ENCODE data around the gene PLD4.

The PLD4 gene

GRCh38 chr14:104969741-104970230 lies 45.1 kb downstream of the PLD4 start:
- H2BK5ac ChIP-seq (ENCODE audit: low read depth, low read length, poor library complexity): no peak overlapping the region
- H3K27ac ChIP-seq (ENCODE audit: low read depth, low read length): no peak overlapping the region
- no peaks in the 10 kb centered on the region for H3K36me3 ChIP-seq (ENCODE audit: control insufficient read depth in 1 of 2, insufficient read depth in 2 of 2, low read length in 2 of 2)
- H3K9me3 ChIP-seq (ENCODE audit: insufficient read depth, low read depth, low read length): peaks cover 2% of the 10 kb centered on the region
- no peak overlapping the region for H4K12ac ChIP-seq (ENCODE audit: low read depth, low read length)
- no peak overlapping the region for H2BK12ac ChIP-seq (ENCODE audit: low read length)
- H3K4me3 ChIP-seq (ENCODE audit: low read depth, low read length): no peak overlapping the region
- H3K4me2 ChIP-seq (ENCODE audit: low read length): no peak overlapping the region
- no peaks in the 10 kb centered on the region for H3K79me1 ChIP-seq (ENCODE audit: low read length)
- no peak overlapping the region for H3K4ac ChIP-seq (ENCODE audit: low read depth, low read length)
- H3K23ac ChIP-seq (ENCODE audit: low read length): no peak overlapping the region
- H4K8ac ChIP-seq (ENCODE audit: low read depth, low read length): no peak overlapping the region
- H3K79me2 ChIP-seq (ENCODE audit: control insufficient read depth, insufficient read depth, low read length, poor library complexity): no peaks in the 10 kb centered on the region
- no peak overlapping the region for H3K9ac ChIP-seq (ENCODE audit: low read length)
- peak overlapping the region; percentile 25 for H2AK5ac ChIP-seq (ENCODE audit: low read length)
- no peak overlapping the region for H3K14ac ChIP-seq (ENCODE audit: low read length)
- no peak overlapping the region for H2AFZ ChIP-seq (ENCODE audit: insufficient read depth, low read length, poor library complexity)
- H3K4me1 ChIP-seq (ENCODE audit: control insufficient read depth in 1 of 2, insufficient read depth in 2 of 2, low read length in 2 of 2): peaks cover 23 to 45% of the 10 kb centered on the region in 2 experiments
- no peaks in the 10 kb centered on the region for H3K27me3 ChIP-seq (ENCODE audit: insufficient read depth, low read length)
- WGBS (ENCODE audit: extremely low coverage, insufficient coverage, insufficient read length): no CpG with 5 or more reads among the region's 10 CpGs
- H3K18ac ChIP-seq (ENCODE audit: low read length): no peak overlapping the region
- no peak overlapping the region for H2BK120ac ChIP-seq (ENCODE audit: insufficient read depth, low read length, poor library complexity)
- DNase-seq: no peak
- H4K91ac ChIP-seq (ENCODE audit: low read depth, low read length): peak overlapping the region; percentile 63

DNA sequence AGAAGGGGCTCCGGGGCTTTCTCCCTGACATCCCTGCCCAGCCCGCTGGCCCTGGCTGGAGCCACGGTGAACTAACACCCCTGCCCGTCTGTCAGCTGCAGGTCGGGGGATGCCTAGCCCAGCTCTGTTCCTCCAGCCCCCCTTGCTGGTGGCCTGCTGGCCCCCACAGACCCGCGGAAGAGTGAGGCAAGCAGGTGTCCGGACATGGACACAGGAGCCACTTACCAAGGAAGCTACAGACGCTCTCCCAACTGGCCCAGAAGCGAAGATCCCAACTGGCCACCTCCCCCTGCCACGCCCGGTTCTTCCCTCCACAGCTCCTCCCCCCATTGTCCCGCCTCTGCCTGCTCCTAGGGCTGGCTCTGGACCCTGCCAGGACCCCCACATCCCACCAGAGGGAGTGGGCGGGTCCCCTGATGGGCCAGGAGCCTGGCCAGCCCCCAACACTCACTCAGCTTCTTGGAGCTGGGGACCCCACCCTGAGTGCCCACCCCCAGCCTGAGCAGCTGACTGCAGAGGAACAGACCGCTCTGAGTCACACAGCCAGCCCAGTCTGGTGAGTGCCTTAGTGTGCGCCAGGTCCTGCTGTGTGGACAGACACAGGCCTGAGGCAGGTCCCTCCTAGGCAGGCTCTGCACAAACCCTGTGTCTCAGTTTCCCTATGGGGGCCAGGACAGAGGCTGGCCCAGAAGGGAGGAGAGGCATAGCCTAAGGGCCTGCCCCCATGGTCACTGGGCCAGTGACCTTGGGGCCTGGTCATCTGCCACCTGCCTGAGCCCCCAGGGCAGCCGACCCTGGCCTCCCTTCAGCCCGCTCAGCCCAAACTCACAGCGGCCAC lies 45.8 kb downstream of the PLD4 start:
- H3K4me2 ChIP-seq (ENCODE audit: low read length): no peak overlapping the region
- no peaks in the 10 kb centered on the region for H3K79me2 ChIP-seq (ENCODE audit: control insufficient read depth, insufficient read depth, low read length, poor library complexity)
- H3K27ac ChIP-seq (ENCODE audit: low read depth, low read length): no peak overlapping the region
- H2BK120ac ChIP-seq (ENCODE audit: insufficient read depth, low read length, poor library complexity): no peak overlapping the region
- H3K9me3 ChIP-seq (ENCODE audit: insufficient read depth, low read depth, low read length): peaks cover 2% of the 10 kb centered on the region
- peak overlapping the region; percentile 63 for H4K91ac ChIP-seq (ENCODE audit: low read depth, low read length)
- no peaks in the 10 kb centered on the region for H3K79me1 ChIP-seq (ENCODE audit: low read length)
- no peak overlapping the region for H3K23ac ChIP-seq (ENCODE audit: low read length)
- no peak overlapping the region for H4K12ac ChIP-seq (ENCODE audit: low read depth, low read length)
- H2BK12ac ChIP-seq (ENCODE audit: low read length): peak overlapping the region; percentile 12
- no peaks in the 10 kb centered on the region for H3K27me3 ChIP-seq (ENCODE audit: insufficient read depth, low read length)
- peak; percentile 61 to 67 for DNase-seq
- no peak overlapping the region for H3K9ac ChIP-seq (ENCODE audit: low read length)
- no peak overlapping the region for H2BK5ac ChIP-seq (ENCODE audit: low read depth, low read length, poor library complexity)
- H3K14ac ChIP-seq (ENCODE audit: low read length): no peak overlapping the region
- no CpG with 5 or more reads among the region's 19 CpGs for WGBS (ENCODE audit: extremely low coverage, insufficient coverage, insufficient read length)
- H3K4ac ChIP-seq (ENCODE audit: low read depth, low read length): no peak overlapping the region
- H2AK5ac ChIP-seq (ENCODE audit: low read length): peak overlapping the region; percentile 8
- H4K8ac ChIP-seq (ENCODE audit: low read depth, low read length): no peak overlapping the region
- H2AFZ ChIP-seq (ENCODE audit: insufficient read depth, low read length, poor library complexity): no peak overlapping the region
- no peaks in the 10 kb centered on the region for H3K36me3 ChIP-seq (ENCODE audit: control insufficient read depth in 1 of 2, insufficient read depth in 2 of 2, low read length in 2 of 2)
- peaks cover 23 to 45% of the 10 kb centered on the region in 2 experiments for H3K4me1 ChIP-seq (ENCODE audit: control insufficient read depth in 1 of 2, insufficient read depth in 2 of 2, low read length in 2 of 2)
- H3K18ac ChIP-seq (ENCODE audit: low read length): no peak overlapping the region
- no peak overlapping the region for H3K4me3 ChIP-seq (ENCODE audit: low read depth, low read length)

GRCh38 chr14:104971447-104972240 lies 47.0 kb downstream of the PLD4 start:
- Histone ChIP-seq H3K79me1 (ENCODE audit: low read length) (no peaks in the 10 kb centered on the region), H4K12ac (ENCODE audit: low read depth, low read length) (no peak overlapping the region), H3K14ac (ENCODE audit: low read length) (no peak overlapping the region), H3K27ac (ENCODE audit: low read depth, low read length) (no peak overlapping the region), H4K8ac (ENCODE audit: low read depth, low read length) (no peak overlapping the region), H3K4me1 (ENCODE audit: control insufficient read depth in 1 of 2, insufficient read depth in 2 of 2, low read length in 2 of 2) (peaks cover 23 to 48% of the 10 kb centered on the region in 2 experiments), H4K91ac (ENCODE audit: low read depth, low read length) (peak overlapping the region; percentile 4), H3K79me2 (ENCODE audit: control insufficient read depth, insufficient read depth, low read length, poor library complexity) (no peaks in the 10 kb centered on the region), H2BK12ac (ENCODE audit: low read length) (peak overlapping the region; percentile 2), H3K4me3 (ENCODE audit: low read depth, low read length) (no peak overlapping the region), H2BK5ac (ENCODE audit: low read depth, low read length, poor library complexity) (no peak overlapping the region), H3K4me2 (ENCODE audit: low read length) (no peak overlapping the region), H3K9me3 (ENCODE audit: insufficient read depth, low read depth, low read length) (peaks cover under 1% of the 10 kb centered on the region), H3K23ac (ENCODE audit: low read length) (no peak overlapping the region), H2BK120ac (ENCODE audit: insufficient read depth, low read length, poor library complexity) (no peak overlapping the region), H3K36me3 (ENCODE audit: control insufficient read depth in 1 of 2, insufficient read depth in 2 of 2, low read length in 2 of 2) (no peaks in the 10 kb centered on the region), H3K18ac (ENCODE audit: low read length) (no peak overlapping the region), H2AK5ac (ENCODE audit: low read length) (peak overlapping the region; percentile 13), H3K27me3 (ENCODE audit: insufficient read depth, low read length) (no peaks in the 10 kb centered on the region), H3K9ac (ENCODE audit: low read length) (no peak overlapping the region), H3K4ac (ENCODE audit: low read depth, low read length) (no peak overlapping the region), H2AFZ (ENCODE audit: insufficient read depth, low read length, poor library complexity) (no peak overlapping the region)
- no peak for DNase-seq
- WGBS (ENCODE audit: extremely low coverage, insufficient coverage, insufficient read length): no CpG with 5 or more reads among the region's 12 CpGs

DNA sequence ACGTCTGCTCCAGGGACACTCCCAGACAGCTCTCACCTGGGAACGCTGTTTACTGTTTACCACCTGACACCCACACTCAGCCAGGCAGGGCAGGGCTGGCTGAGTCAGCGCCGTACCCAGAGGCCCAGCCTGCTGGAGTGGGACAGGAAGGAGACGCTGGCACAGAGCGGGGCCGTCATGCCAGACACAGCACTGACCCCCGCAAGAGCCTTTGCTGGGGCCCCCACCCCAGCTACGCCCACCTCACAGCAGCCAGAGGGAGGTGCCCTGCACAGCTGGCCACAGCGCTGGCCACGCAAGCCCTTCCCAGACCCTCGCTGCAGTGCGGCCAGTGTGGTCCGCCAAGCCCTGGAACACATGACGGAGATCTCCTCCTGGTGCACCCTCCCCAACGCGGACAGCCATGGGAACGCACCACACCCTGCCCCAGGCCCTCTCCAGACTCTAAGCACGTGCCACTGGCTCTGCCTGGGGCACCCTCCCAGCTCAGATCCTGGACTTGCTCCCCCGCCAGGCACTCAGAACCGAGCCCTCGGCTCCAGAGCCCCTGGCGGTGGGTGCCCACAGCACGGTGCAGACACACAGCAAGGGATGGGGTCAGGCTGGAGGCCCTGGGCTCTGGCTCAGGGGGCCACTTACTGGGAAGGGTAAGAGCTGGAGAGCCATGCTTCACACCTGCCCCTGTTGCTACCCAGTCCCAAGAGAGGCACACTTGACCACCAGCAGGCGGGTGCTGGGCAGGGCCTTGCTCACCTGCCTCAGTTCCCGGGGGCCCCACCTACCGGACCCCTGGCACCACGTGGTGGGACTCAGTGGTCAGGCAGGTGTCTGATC lies 47.8 kb downstream of the PLD4 start:
- Histone ChIP-seq H3K27ac (ENCODE audit: low read depth, low read length) (no peak overlapping the region), H3K18ac (ENCODE audit: low read length) (no peak overlapping the region), H3K9ac (ENCODE audit: low read length) (no peak overlapping the region), H3K4ac (ENCODE audit: low read depth, low read length) (no peak overlapping the region), H3K36me3 (ENCODE audit: control insufficient read depth in 1 of 2, insufficient read depth in 2 of 2, low read length in 2 of 2) (no peaks in the 10 kb centered on the region), H3K4me3 (ENCODE audit: low read depth, low read length) (no peak overlapping the region), H4K8ac (ENCODE audit: low read depth, low read length) (no peak overlapping the region), H3K14ac (ENCODE audit: low read length) (no peak overlapping the region), H3K27me3 (ENCODE audit: insufficient read depth, low read length) (peaks cover 5% of the 10 kb centered on the region), H3K9me3 (ENCODE audit: insufficient read depth, low read depth, low read length) (peaks cover 6% of the 10 kb centered on the region), H3K4me2 (ENCODE audit: low read length) (no peak overlapping the region), H2BK120ac (ENCODE audit: insufficient read depth, low read length, poor library complexity) (peak overlapping the region; percentile 6), H3K4me1 (ENCODE audit: control insufficient read depth in 1 of 2, insufficient read depth in 2 of 2, low read length in 2 of 2) (peaks cover 25 to 46% of the 10 kb centered on the region in 2 experiments), H3K23ac (ENCODE audit: low read length) (no peak overlapping the region), H2BK12ac (ENCODE audit: low read length) (no peak overlapping the region), H2AFZ (ENCODE audit: insufficient read depth, low read length, poor library complexity) (no peak overlapping the region), H2BK5ac (ENCODE audit: low read depth, low read length, poor library complexity) (no peak overlapping the region), H3K79me1 (ENCODE audit: low read length) (no peaks in the 10 kb centered on the region), H4K91ac (ENCODE audit: low read depth, low read length) (peak overlapping the region; percentile 21), H2AK5ac (ENCODE audit: low read length) (no peak overlapping the region), H4K12ac (ENCODE audit: low read depth, low read length) (no peak overlapping the region), H3K79me2 (ENCODE audit: control insufficient read depth, insufficient read depth, low read length, poor library complexity) (no peaks in the 10 kb centered on the region)
- peak; percentile 89 to 92 for DNase-seq
- no CpG with 5 or more reads among the region's 28 CpGs for whole genome bisulfite sequencing (ENCODE audit: extremely low coverage, insufficient coverage, insufficient read length)
